Upper lobe of left lung (tissue), 6 donors: ENCODE measurements around the gene ECE1. TPM values are rescaled to one million over a fixed set of nuclear protein-coding genes. Genes with fewer than 3 reads are reported as not detected.

Experiments
- ATAC-seq, 2 donors: fragments of 200-7000 bp; cut with Tn5 transposase; one replicate each; pipeline ENCODE4 v1.9.1; 2022; ENCODE audit warnings: mild to moderate bottlenecking in 2 of 2, moderate library complexity in 2 of 2; ENCODE audit not compliant: low FRiP score in 2 of 2
- DNase-seq, 2 donors: peaks; one replicate each; pipeline ENCODE4 v3.0.0-alpha.2; 2019 to 2020
- H3K27ac ChIP-seq, 4 donors: fragments of 200-600 bp; sonication (generic); one replicate each; pipeline ENCODE4 v1.5.1; 2016 to 2019
- H3K27me3 ChIP-seq, 4 donors: fragments of 200-600 bp; sonication (generic); one replicate each; pipeline ENCODE4 v1.5.1; 2017 to 2019
- H3K36me3 ChIP-seq, 4 donors: fragments of 200-600 bp; sonication (generic); one replicate each; pipeline ENCODE4 v1.5.1; 2016 to 2019
- H3K4me1 ChIP-seq, 4 donors: fragments of 200-600 bp; sonication (generic); one replicate each; pipeline ENCODE4 v1.5.1; 2018 to 2019
- H3K4me3 ChIP-seq, 4 donors: fragments of 200-600 bp; sonication (generic); one replicate each; pipeline ENCODE4 v1.5.1; 2017 to 2019; ENCODE audit warnings: mild to moderate bottlenecking in 2 of 4, moderate library complexity in 1 of 4
- H3K9me3 ChIP-seq, 4 donors: fragments of 200-600 bp; sonication (generic); one replicate each; pipeline ENCODE4 v1.5.1; 2018 to 2019
- EP300 ChIP-seq, 4 donors: sonication (generic); formaldehyde crosslinking; IDR thresholded peaks; one replicate each; pipeline ENCODE4 v1.5.1; 2017; ENCODE audit warnings: antibody characterized with exemption in 4 of 4, control low read depth in 2 of 4
- POLR2A ChIP-seq, 4 donors: fragments of 450-650 bp; IDR thresholded peaks; one replicate each; pipeline ENCODE4 v1.5.1; 2016 to 2017; ENCODE audit warnings: antibody characterized with exemption in 4 of 4, mild to moderate bottlenecking in 2 of 4
- POLR2AphosphoS5 ChIP-seq, 2 donors: sonication (generic); formaldehyde crosslinking; IDR thresholded peaks; one replicate each; pipeline ENCODE4 v1.5.1; 2017; ENCODE audit warnings: antibody characterized with exemption in 2 of 2
- WGBS, 2 donors: methylation state at CpG; one replicate each; pipeline ENCODE4 v1.1.5; 2017 to 2018; 5-methylcytosine and 5-hydroxymethylcytosine counted together
- total RNA-seq, 6 donors: library from RNA; depleted of rRNA in 4 of 6; stranded (reverse); fragments of >200 nt in 4 of 6; gene quantifications; one replicate each; pipeline versions ENCODE4 v1.1.0 to v1.2.1, GENCODE V29; 2016 to 2021
- TF ChIP-seq, protein P1 (sequence below), 6 experiments: fragments of 450-650 bp in 4 of 6; fragments of 200-600 bp in 2 of 6; sonication (generic) in 2 of 6; IDR thresholded peaks; one replicate each; pipeline ENCODE4 v1.5.1; 2016 to 2019; ENCODE audit warnings: antibody characterized with exemption in 6 of 6
- donor health status: DM: no; HTN: no; CAD: no; lungs with moderate emphysema.
- donor health status: DM: no; HTN: yes; CAD: no; lungs with severe emphysema.

Gene ECE1
- total RNA-seq, 6 donors from 2014 or later: 55.8 to 120 (median 74.8) TPM

DNA sequence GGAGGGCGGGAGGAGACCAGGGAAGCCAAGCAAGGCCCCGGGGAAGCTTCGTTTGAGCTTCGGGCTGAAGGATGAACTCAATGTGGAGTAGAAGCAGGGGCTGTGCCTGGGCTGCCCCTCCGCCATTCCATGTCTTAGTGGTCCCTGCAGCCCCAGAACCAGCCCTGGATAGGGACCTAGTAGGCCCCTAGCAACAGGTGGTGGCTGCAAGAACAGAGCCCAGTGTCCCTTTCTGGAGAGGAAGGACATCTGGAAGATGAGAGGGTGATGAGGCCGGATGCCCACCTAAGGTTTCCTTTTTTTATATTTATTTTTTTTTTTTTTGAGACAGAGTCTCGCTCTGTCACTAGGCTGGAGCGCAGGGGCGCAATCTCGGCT, 27.2 kb downstream of the ECE1 start:
- Histone ChIP-seq H3K36me3 (peaks cover 0 to 46% (median 9%) of the 10 kb centered on the region in 4 donors), H3K27me3 (no peaks in the 10 kb centered on the region), H3K4me1 (peaks cover 61 to 80% (median 69%) of the 10 kb centered on the region in 4 donors), H3K9me3 (no peaks in the 10 kb centered on the region), H3K27ac (peak overlapping the region; percentile 83 to 89 (median 86)), H3K4me3 (no peak overlapping the region)
- no peak for DNase-seq
- ATAC-seq: no peak
- 86 to 88% methylated on average over 8 to 10 of the region's 10 CpGs for WGBS, 2 donors
- TF ChIP-seq POLR2A (IDR thresholded peaks at IDR 0.05) (no peak), EP300 (IDR thresholded peaks at IDR 0.05) (no peak), POLR2AphosphoS5 (IDR thresholded peaks at IDR 0.05) (no peak)
- TF ChIP-seq, protein P1, sequence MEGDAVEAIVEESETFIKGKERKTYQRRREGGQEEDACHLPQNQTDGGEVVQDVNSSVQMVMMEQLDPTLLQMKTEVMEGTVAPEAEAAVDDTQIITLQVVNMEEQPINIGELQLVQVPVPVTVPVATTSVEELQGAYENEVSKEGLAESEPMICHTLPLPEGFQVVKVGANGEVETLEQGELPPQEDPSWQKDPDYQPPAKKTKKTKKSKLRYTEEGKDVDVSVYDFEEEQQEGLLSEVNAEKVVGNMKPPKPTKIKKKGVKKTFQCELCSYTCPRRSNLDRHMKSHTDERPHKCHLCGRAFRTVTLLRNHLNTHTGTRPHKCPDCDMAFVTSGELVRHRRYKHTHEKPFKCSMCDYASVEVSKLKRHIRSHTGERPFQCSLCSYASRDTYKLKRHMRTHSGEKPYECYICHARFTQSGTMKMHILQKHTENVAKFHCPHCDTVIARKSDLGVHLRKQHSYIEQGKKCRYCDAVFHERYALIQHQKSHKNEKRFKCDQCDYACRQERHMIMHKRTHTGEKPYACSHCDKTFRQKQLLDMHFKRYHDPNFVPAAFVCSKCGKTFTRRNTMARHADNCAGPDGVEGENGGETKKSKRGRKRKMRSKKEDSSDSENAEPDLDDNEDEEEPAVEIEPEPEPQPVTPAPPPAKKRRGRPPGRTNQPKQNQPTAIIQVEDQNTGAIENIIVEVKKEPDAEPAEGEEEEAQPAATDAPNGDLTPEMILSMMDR (IDR thresholded peaks at IDR 0.05): no peak

DNA sequence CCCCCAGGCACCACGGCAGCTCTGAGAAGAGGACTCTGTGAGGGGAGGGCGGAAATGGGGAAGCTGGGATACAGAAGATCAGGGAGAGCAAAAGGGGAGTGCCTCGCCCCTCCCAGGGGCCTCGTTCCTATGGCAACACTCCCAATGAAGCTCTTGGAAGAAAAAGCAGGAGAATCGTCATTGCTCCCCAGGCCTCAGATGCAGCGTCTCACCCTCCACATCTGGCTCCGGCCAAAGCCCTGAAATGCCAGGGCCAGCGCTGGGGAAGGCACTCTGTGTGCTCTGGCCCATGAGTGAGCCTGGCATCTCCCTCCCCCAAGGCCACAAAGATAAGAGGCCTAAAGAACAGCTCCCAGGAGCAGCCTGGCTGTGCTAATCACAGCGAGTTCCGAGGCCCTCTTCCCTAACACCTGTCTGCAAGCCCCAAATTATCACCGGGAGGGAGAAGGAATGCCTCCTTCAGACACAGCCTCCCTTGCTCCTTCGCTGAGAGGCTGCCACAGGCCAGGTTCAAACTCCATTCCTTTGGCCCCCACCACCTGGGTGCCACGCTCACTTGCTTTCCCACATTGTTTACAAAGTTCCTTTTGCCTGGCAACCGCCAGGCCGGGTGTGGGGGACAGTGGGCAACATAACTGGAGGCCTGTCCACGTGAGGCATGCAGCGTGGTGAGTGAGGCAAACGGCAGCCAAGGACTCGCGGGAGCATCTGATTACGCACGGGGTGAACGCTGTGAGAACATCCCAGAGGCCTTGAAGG, 27.8 kb downstream of the ECE1 start:
- Histone ChIP-seq H3K27me3 (no peaks in the 10 kb centered on the region), H3K27ac (peak overlapping the region; percentile 83 to 89 (median 86)), H3K36me3 (peaks cover 0 to 49% (median 9%) of the 10 kb centered on the region in 4 donors), H3K4me1 (peaks cover 59 to 79% (median 66%) of the 10 kb centered on the region in 4 donors), H3K4me3 (no peak overlapping the region), H3K9me3 (no peaks in the 10 kb centered on the region)
- 45 to 56% methylated on average over 14 to 23 of the region's 23 CpGs for WGBS, 2 donors
- no peak for DNase-seq
- TF ChIP-seq EP300 (IDR thresholded peaks at IDR 0.05): peak in 1 of 4 donors; percentile 8
- TF ChIP-seq, protein P1 (IDR thresholded peaks at IDR 0.05): no peak
- ATAC-seq: peak; percentile 50 to 82

DNA sequence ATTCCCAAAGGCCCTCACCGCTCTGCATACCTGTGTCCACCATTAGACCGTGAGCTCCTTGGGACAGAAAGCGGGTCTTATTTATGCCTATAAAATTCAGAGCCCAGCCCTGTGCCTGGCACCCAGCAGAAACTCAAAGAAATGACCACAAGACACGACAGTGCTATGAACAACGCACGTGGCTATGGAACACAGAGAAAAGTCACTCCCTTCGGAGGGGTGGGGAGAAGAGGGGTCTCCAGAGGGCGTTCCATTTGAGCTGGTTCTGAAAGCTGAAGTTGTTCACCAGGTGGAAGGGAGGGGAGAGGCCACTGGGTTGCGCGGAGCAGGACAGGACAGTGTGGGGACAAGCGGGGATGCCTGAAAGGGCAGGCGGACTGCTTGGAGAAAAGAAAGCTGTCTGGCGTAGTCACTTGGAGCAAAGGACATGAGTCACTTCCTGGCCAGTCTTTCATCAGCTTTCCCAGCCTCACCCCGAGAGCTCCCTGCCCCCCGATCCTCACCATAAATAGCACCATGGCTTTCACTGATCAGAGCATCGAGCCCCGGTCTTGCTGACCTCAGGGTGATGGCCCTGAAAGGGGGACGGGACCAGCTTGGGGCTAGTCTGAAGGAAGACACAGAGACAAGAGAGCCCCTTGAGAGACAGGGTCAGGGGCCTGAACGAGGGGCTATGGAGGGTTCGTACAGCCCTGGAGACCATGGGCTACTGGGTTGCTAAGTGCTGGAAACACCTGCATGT, 28.5 kb downstream of the ECE1 start:
- peak in 1 of 2 donors; percentile 68 for DNase-seq
- peaks cover 0 to 49% (median 16%) of the 10 kb centered on the region in 4 donors for H3K36me3 ChIP-seq

DNA sequence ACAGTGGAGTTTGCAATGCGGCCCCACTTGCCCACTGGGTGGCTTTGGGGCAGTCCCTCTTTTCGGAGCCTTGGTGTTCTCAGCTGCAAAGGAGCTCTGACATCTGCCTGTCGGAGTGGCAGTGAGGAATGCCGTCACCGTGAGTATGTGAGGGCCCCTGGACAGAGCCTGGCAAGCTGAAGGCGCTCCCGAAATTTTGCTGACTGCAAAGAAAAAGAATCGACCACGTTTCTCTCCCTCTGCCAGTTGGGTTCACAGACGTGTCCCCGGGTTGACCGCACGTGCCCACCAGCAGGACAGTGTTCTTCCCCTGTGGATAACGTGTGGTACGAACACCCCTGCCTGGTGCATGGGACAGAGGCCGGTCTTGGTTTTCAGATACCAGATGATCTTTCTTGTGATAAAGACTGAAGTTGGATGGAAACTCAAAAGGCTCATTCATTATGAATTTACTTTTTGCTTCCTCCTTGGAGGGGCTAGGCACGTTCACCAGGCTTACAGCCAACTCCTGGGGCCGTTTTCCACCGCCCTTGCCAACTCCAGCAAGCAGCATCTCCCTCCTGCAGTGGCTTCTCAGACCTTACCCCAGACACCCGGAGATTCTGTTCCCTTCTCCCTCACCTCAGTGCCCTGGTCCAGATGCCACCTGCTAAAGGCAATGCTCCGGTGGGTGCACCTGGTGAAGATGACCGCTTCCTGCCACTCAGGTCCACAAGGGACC, 29.7 kb downstream of the ECE1 start:
- DNase-seq: no peak
- H3K4me1 ChIP-seq: peaks cover 46 to 65% (median 58%) of the 10 kb centered on the region in 4 donors
- TF ChIP-seq POLR2AphosphoS5 (IDR thresholded peaks at IDR 0.05): no peak
- TF ChIP-seq POLR2A (IDR thresholded peaks at IDR 0.05): no peak
- no peak for TF ChIP-seq EP300 (IDR thresholded peaks at IDR 0.05)
- TF ChIP-seq, protein P1 (IDR thresholded peaks at IDR 0.05): no peak
- ATAC-seq: no peak
- WGBS, 2 donors: 49 to 61% methylated on average over 16 to 22 of the region's 22 CpGs
- H3K9me3 ChIP-seq: no peaks in the 10 kb centered on the region
- peaks cover 0 to 58% (median 25%) of the 10 kb centered on the region in 4 donors for H3K36me3 ChIP-seq
- H3K27ac ChIP-seq: peak overlapping the region; percentile 83 to 89 (median 86)
- no peaks in the 10 kb centered on the region for H3K27me3 ChIP-seq
- no peak overlapping the region for H3K4me3 ChIP-seq

More for the DNA sequence above, 28.5 kb downstream of the ECE1 start:
- WGBS, 2 donors: 43 to 45% methylated on average over 20 of the region's 20 CpGs
- peak; percentile 76 to 79 for TF ChIP-seq POLR2AphosphoS5 (IDR thresholded peaks at IDR 0.05)
- TF ChIP-seq EP300 (IDR thresholded peaks at IDR 0.05): peak in 2 of 4 donors; percentile 72 to 82
- TF ChIP-seq, protein P1 (IDR thresholded peaks at IDR 0.05): peak in 1 of 6 experiments; percentile 12
- TF ChIP-seq POLR2A (IDR thresholded peaks at IDR 0.05): peak in 1 of 4 donors; percentile 32
- Histone ChIP-seq H3K27me3 (no peaks in the 10 kb centered on the region), H3K9me3 (no peaks in the 10 kb centered on the region), H3K4me1 (peaks cover 58 to 74% (median 64%) of the 10 kb centered on the region in 4 donors), H3K4me3 (peak overlapping the region in 1 of 4 donors; percentile 24), H3K27ac (peak overlapping the region; percentile 83 to 89 (median 86))
- peak; percentile 71 to 88 for ATAC-seq
